ENCODE data around the gene YEATS4. TPM values are rescaled to one million over a fixed set of nuclear protein-coding genes. Genes with fewer than 3 reads are reported as not detected.

The YEATS4 gene
- total RNA-seq, 6 experiments from 2014 or later = 7.3 to 11.1 (median 10.4) TPM

DNA sequence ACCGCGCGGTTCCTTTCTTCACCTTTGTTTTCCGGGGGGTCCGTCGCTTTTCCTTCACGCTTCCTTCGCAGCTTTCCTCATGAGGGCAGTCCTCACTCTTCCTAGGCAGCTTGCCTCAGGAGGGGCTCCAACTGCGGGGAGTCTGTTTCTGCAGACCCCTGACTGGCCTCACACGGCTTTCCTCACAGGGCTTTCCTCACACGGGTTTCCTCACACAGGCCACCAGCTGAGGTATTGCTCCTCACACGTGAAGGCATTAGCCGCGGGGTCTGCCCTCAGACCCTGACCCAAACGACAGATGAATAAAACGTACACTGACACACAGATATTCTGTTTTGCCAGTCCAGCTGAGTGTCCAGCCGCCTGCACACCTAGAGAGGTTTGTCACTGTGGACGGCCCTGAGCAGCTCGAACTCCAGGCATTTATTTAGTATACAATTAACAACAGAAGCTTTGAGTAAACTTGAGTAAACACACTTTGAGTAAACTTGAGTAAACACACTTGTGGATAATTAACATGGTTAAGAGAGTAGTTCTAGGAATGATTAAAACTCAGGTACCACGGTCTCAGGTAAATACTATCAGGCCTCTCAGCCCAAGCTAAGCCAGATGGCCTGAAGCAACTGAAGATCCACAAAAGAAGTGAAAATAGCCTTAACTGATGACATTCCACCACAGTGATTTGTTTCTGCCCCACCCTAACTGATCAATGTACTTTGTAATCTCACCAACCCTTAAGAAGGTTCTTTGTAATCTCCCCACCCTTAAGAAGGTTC is 27.4 kb upstream of the YEATS4 start:
- Mint-ChIP-seq H3K4me3 (no peak overlapping the region), H3K4me1 (ENCODE audit: low read depth) (peaks cover 11% of the 10 kb centered on the region; the same call in 1 of the 2 replicates), H3K27ac (no peak overlapping the region), H3K36me3 (ENCODE audit: low read depth) (no peaks in the 10 kb centered on the region), H3K27me3 (ENCODE audit: insufficient read depth) (peaks cover 32% of the 10 kb centered on the region), H3K9me3 (no peaks in the 10 kb centered on the region)
- DNase-seq = no peak
- TF ChIP-seq, protein P1, sequence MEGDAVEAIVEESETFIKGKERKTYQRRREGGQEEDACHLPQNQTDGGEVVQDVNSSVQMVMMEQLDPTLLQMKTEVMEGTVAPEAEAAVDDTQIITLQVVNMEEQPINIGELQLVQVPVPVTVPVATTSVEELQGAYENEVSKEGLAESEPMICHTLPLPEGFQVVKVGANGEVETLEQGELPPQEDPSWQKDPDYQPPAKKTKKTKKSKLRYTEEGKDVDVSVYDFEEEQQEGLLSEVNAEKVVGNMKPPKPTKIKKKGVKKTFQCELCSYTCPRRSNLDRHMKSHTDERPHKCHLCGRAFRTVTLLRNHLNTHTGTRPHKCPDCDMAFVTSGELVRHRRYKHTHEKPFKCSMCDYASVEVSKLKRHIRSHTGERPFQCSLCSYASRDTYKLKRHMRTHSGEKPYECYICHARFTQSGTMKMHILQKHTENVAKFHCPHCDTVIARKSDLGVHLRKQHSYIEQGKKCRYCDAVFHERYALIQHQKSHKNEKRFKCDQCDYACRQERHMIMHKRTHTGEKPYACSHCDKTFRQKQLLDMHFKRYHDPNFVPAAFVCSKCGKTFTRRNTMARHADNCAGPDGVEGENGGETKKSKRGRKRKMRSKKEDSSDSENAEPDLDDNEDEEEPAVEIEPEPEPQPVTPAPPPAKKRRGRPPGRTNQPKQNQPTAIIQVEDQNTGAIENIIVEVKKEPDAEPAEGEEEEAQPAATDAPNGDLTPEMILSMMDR (IDR thresholded peaks at IDR 0.05) = no peak

DNA sequence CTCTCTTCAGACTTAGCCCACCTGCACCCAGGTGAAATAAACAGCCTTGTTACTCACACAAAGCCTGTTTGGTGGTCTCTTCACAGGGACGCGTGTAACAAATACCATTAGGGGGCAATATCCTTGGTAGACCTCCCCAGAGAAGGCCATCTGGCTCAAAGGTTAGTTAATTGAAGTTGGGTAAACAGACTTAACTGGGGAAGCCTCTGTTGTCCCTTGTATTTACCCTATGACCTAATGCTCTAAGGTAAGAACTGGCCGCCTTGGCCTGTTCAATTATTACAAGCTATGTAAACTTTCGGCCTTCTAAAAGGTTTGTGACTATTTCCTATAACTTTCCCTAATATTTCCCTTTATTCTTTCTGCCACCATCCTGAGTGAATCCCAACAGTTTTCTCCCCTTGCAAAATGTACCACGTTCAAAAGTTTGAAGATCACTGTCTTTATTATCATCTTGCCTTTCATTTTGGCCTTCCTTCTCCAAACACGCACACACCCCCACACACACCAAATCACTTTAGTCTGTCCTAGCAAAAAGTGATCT is 26.7 kb upstream of the YEATS4 start:
- TF ChIP-seq, protein P1 (IDR thresholded peaks at IDR 0.05) = no peak
- peaks cover 30% of the 10 kb centered on the region for H3K27me3 Mint-ChIP-seq (ENCODE audit: insufficient read depth)
- H3K9me3 Mint-ChIP-seq = no peaks in the 10 kb centered on the region
- no peak for DNase-seq
- no peak overlapping the region for H3K27ac Mint-ChIP-seq
- H3K36me3 Mint-ChIP-seq (ENCODE audit: low read depth) = no peaks in the 10 kb centered on the region
- peaks cover 11% of the 10 kb centered on the region; the same call in 1 of the 2 replicates for H3K4me1 Mint-ChIP-seq (ENCODE audit: low read depth)
- H3K4me3 Mint-ChIP-seq = no peak overlapping the region

DNA sequence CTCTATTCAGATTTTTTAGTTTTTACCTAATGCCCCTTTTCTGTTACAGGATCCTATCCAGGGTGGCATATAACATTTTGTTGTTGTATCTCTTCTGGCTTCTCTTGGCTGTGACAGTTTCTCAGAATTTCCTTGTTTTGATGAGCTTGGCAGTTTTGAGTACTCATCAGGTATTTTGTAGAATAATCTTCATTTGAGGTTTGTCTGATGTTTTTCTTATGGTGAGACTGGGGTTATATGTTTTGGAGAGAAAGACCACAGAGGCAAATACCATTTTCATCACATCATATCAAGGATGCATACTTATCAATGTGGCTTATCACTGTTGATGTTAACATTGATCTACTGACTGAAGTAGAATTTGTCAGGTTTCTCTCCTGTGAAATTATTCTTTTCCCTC is 25.4 kb upstream of the YEATS4 start:
- TF ChIP-seq, protein P1 (IDR thresholded peaks at IDR 0.05) = no peak
- H3K27ac Mint-ChIP-seq = no peak overlapping the region
- peaks cover 30% of the 10 kb centered on the region for H3K27me3 Mint-ChIP-seq (ENCODE audit: insufficient read depth)
- H3K36me3 Mint-ChIP-seq (ENCODE audit: low read depth) = no peaks in the 10 kb centered on the region
- no peaks in the 10 kb centered on the region for H3K9me3 Mint-ChIP-seq
- DNase-seq = no peak
- no peak overlapping the region for H3K4me3 Mint-ChIP-seq
- peaks cover 11% of the 10 kb centered on the region; the same call in 1 of the 2 replicates for H3K4me1 Mint-ChIP-seq (ENCODE audit: low read depth)

DNA sequence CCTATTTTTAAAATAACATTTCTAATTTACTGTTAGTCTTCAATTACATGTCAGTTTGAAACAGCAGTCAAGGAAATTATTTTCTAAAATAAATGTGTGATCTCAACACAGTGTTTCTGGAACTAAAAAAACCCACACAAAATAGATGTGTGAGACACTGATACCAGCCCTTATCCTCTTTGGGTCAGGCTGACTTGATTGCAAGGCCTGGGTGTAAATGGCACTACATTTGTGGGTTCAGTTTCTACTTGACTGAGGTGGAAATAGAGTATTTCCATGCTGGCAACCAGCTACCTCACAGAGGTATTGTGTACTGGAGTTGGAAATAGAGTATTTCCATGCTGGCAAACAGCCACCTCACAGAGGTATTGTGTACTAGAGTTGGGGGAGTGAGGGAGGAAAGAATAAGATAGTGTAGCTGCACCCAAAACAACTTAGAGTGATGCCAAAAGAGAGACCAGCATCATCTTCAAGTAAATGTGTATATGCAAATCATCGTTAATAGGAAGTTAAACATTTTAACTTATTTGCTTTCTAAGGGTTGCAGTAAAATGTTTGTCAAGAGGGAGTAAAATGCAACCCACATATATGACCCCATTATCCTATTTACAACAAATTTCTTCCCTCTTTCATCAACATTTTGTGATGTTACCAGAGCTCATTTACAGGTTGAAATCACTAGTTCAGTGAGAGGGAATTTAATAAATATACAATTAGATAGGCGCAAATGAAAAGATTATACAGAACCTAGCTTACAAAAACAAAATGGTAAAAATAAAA is 22.0 kb upstream of the YEATS4 start:
- TF ChIP-seq, protein P1 (IDR thresholded peaks at IDR 0.05) = no peak
- Mint-ChIP-seq H3K9me3 (no peaks in the 10 kb centered on the region), H3K4me1 (ENCODE audit: low read depth) (no peaks in the 10 kb centered on the region; the same call in 1 of the 2 replicates), H3K36me3 (ENCODE audit: low read depth) (no peaks in the 10 kb centered on the region), H3K27ac (no peak overlapping the region), H3K27me3 (ENCODE audit: insufficient read depth) (peaks cover 18% of the 10 kb centered on the region), H3K4me3 (no peak overlapping the region)
- DNase-seq = no peak

DNA sequence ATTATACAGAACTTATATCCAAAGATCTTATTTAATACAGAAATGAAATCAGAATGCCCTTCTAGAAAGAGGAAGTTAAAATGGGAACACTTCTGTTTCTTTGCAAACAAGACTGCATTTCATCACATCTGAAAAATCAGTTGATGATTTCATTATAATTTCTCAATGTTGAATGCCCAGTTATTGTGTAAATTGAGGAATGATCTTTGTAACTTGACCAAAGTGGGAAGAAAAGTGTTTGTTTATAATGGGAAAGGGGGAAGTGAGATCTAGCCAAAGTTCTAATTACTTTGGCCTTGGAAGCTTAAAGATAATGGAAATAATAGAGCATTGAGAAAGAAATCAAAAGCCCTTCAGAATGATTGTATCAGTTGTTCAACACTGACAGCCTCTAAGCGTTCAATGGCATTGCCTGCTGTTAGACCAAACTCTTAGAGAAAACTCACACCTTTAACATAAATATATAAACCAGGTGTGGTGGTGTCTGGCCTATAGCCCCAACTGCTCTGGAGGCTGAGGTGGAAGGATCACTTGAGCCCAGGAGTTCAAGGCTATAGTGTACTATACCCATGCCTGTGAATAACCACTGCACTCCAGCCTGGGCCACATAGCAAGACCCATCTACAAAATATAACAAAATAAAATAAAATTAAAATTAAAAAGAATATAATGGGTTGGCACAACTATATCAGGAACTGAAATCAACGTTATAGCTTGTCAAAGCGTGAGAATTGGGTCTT is 21.3 kb upstream of the YEATS4 start:
- Mint-ChIP-seq H3K36me3 (ENCODE audit: low read depth) (no peaks in the 10 kb centered on the region), H3K4me1 (ENCODE audit: low read depth) (no peaks in the 10 kb centered on the region; the same call in 1 of the 2 replicates), H3K27me3 (ENCODE audit: insufficient read depth) (peaks cover 24% of the 10 kb centered on the region), H3K9me3 (no peaks in the 10 kb centered on the region), H3K4me3 (no peak overlapping the region), H3K27ac (no peak overlapping the region)
- TF ChIP-seq, protein P1 (IDR thresholded peaks at IDR 0.05) = no peak
- DNase-seq = no peak

Data from HFFc6 (cell line).